ENCODE measurements around the gene CCDC77.

CCDC77 gene

DNA sequence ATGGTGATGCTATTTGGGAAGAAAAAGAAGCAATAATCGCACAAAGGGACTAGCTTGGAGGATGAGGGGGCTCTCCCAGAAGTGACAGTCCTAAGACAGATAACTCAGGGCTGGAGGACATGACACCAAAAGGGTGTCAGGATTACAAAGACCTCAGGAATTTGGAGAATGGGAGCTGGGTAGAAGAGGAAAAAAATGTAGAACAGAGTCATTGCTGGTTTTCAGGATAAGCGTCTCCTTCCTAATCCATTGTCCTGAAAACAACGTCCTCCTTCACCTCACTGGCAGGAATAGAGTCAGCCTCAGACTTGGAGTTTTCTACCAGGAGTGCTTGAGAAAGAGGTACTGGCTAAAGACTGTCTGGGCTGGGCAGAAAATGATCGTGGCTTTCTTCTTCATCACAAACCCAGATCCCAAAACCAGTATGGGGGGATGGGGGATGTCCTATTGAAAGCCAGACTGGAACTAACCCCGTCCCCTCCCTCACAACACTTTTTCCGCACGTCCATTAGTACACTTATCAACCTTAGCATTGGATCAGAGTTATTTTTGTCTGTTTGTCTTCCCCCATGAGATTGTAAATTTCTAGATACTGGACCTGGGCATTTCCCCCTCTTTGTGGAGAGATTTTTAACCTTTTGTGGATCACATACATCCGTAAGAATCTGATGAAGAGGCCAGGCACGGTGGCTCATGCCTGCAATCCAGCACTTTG lies 72.6 kb downstream of the CCDC77 start:
- no peak overlapping the region for H3K9ac ChIP-seq (ENCODE audit: low read length)
- no peaks in the 10 kb centered on the region for H3K79me2 ChIP-seq (ENCODE audit: low read length)
- H3K27ac ChIP-seq (ENCODE audit: low read length), result no peak overlapping the region
- H3K4me2 ChIP-seq (ENCODE audit: low read length), result no peak overlapping the region
- no peaks in the 10 kb centered on the region for H3K4me1 ChIP-seq (ENCODE audit: low read length)
- no peaks in the 10 kb centered on the region for H4K20me1 ChIP-seq (ENCODE audit: insufficient read depth, low read length)
- no peaks in the 10 kb centered on the region for H3K36me3 ChIP-seq (replicated peaks; ENCODE audit: low read depth, low read length)
- H2AFZ ChIP-seq (ENCODE audit: low read depth, low read length), result no peak overlapping the region
- no peaks in the 10 kb centered on the region for H3K9me3 ChIP-seq (ENCODE audit: insufficient read depth, low read length)
- no peak for TF ChIP-seq EZH2phosphoT487 (IDR thresholded peaks at IDR 0.05; ENCODE audit: low read depth)
- TF ChIP-seq, protein P1, sequence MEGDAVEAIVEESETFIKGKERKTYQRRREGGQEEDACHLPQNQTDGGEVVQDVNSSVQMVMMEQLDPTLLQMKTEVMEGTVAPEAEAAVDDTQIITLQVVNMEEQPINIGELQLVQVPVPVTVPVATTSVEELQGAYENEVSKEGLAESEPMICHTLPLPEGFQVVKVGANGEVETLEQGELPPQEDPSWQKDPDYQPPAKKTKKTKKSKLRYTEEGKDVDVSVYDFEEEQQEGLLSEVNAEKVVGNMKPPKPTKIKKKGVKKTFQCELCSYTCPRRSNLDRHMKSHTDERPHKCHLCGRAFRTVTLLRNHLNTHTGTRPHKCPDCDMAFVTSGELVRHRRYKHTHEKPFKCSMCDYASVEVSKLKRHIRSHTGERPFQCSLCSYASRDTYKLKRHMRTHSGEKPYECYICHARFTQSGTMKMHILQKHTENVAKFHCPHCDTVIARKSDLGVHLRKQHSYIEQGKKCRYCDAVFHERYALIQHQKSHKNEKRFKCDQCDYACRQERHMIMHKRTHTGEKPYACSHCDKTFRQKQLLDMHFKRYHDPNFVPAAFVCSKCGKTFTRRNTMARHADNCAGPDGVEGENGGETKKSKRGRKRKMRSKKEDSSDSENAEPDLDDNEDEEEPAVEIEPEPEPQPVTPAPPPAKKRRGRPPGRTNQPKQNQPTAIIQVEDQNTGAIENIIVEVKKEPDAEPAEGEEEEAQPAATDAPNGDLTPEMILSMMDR (IDR thresholded peaks at IDR 0.05; ENCODE audit: low read depth, low read length), result no peak
- 0 out of 2 replicates have a peak, but pooled peaks cover 2% of the 10 kb centered on the region for H3K27me3 ChIP-seq (ENCODE audit: low read depth, low read length)
- no peak overlapping the region for H3K4me3 ChIP-seq (ENCODE audit: low read length)

DNA sequence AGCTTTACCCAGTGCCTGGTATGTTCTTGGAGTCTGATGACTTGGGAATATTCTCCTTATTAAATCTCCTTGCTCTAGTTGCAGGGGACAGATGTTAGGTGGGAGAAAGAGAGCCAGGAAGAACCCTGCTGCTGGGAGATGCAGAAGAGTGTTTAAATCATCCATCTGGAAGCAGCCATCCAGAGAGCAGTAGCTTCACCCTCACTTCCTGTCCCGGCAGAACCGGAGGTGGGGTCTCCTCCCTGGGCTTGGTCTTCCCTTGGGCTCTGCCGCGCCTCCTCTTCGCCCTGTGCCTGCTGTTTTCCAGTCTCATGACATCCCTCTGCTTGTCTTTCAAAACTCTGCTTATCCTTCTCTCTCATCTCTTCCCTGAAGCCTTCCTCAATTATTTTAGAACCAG lies 73.8 kb downstream of the CCDC77 start:
- no peak overlapping the region for H3K27ac ChIP-seq (ENCODE audit: low read length)
- no peaks in the 10 kb centered on the region for H4K20me1 ChIP-seq (ENCODE audit: insufficient read depth, low read length)
- no peak for TF ChIP-seq EZH2phosphoT487 (IDR thresholded peaks at IDR 0.05; ENCODE audit: low read depth)
- TF ChIP-seq, protein P1 (IDR thresholded peaks at IDR 0.05; ENCODE audit: low read depth, low read length), result no peak
- H3K36me3 ChIP-seq (replicated peaks; ENCODE audit: low read depth, low read length), result no peaks in the 10 kb centered on the region
- no peak overlapping the region for H3K4me2 ChIP-seq (ENCODE audit: low read length)
- H3K27me3 ChIP-seq (ENCODE audit: low read depth, low read length), result 0 out of 2 replicates have a peak, but pooled peaks cover 2% of the 10 kb centered on the region
- no peaks in the 10 kb centered on the region for H3K4me1 ChIP-seq (ENCODE audit: low read length)
- no peaks in the 10 kb centered on the region for H3K9me3 ChIP-seq (ENCODE audit: insufficient read depth, low read length)
- no peak overlapping the region for H3K4me3 ChIP-seq (ENCODE audit: low read length)
- H2AFZ ChIP-seq (ENCODE audit: low read depth, low read length), result no peak overlapping the region
- no peaks in the 10 kb centered on the region for H3K79me2 ChIP-seq (ENCODE audit: low read length)
- no peak overlapping the region for H3K9ac ChIP-seq (ENCODE audit: low read length)

DNA sequence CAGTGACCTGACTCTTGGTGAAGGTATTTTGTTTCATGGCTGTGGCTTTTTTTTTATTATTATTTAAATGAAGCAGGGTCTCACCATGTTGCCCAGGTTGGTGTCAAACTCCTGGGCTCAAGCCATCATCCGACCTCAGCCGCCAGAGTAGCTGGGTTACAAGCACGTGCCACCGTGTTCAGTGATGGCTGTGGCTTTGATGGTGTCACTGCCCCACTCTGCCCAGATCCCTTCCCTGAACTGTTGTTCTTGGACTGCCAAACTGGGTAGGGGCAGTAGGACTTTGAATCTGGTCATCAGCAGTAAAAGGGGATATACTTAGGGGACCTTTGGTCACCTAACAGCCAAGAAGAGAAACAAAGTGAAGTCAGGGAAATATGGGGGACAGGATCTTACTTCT lies 77.7 kb downstream of the CCDC77 start:
- H3K9ac ChIP-seq (ENCODE audit: low read length), result no peak overlapping the region
- no peak for TF ChIP-seq EZH2phosphoT487 (IDR thresholded peaks at IDR 0.05; ENCODE audit: low read depth)
- TF ChIP-seq, protein P1 (IDR thresholded peaks at IDR 0.05; ENCODE audit: low read depth, low read length), result no peak
- H3K27ac ChIP-seq (ENCODE audit: low read length), result no peak overlapping the region
- no peaks in the 10 kb centered on the region for H3K9me3 ChIP-seq (ENCODE audit: insufficient read depth, low read length)
- H2AFZ ChIP-seq (ENCODE audit: low read depth, low read length), result no peak overlapping the region
- H3K4me3 ChIP-seq (ENCODE audit: low read length), result no peak overlapping the region
- H3K27me3 ChIP-seq (ENCODE audit: low read depth, low read length), result peaks cover 8% of the 10 kb centered on the region; the same call in 1 of the 2 replicates
- no peak overlapping the region for H3K4me2 ChIP-seq (ENCODE audit: low read length)
- H3K36me3 ChIP-seq (replicated peaks; ENCODE audit: low read depth, low read length), result no peaks in the 10 kb centered on the region
- H3K79me2 ChIP-seq (ENCODE audit: low read length), result no peaks in the 10 kb centered on the region
- H3K4me1 ChIP-seq (ENCODE audit: low read length), result peaks cover 7% of the 10 kb centered on the region
- H4K20me1 ChIP-seq (ENCODE audit: insufficient read depth, low read length), result no peaks in the 10 kb centered on the region

DNA sequence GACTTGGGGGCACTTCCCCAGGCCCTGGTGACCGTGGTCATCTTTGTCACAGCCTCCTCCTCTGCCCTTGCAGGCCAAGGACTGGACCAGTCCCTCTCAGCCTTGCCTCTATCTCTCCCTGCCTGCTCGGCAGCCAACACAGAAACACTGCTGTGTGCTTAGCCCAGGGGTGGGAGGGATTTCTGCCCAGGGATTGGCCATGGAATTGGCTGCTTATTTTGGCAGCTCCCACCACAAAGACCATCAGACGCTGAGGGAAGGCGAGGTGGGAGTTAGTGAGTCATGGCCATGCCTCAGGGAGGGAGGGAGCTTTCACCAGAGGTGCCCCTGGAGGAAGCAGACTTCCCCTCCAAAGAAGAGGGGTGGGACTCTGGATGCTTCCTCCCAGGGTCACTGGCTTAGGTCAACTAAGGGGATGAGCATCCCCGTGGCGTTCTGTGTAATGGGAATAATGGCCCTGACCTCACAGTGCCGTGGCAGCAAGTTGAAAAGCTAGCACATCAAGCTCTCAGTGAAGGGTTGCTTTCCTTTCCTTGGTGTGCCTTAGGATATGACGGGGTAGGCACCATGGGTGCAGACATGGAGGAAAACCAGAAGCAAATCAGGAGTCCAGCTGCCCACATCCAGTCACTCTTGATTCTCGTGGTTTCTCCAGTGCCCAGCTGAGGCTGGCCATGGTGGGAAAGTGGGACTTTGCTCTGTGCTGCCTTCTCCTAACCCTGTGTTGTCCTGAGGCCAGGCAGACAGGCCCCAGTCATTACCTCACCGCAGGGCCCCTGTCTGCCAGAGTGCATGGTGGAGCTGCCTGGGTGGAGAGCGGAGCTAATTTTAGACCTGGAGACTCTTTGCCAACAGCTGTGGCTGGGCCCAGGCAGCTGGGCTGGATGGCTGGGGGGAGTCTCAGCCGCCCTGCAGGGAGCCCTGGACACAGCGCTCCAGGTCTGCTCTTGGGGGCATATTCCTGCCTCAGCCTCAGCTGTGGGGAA lies 79.7 kb downstream of the CCDC77 start:
- Histone ChIP-seq H4K20me1 (ENCODE audit: insufficient read depth, low read length) (no peaks in the 10 kb centered on the region), H3K4me3 (ENCODE audit: low read length) (no peak overlapping the region), H3K79me2 (ENCODE audit: low read length) (no peaks in the 10 kb centered on the region), H3K36me3 (replicated peaks; ENCODE audit: low read depth, low read length) (no peaks in the 10 kb centered on the region), H3K27ac (ENCODE audit: low read length) (no peak overlapping the region), H3K27me3 (ENCODE audit: low read depth, low read length) (peaks cover 19% of the 10 kb centered on the region; the same call in 1 of the 2 replicates), H2AFZ (ENCODE audit: low read depth, low read length) (no peak overlapping the region), H3K9ac (ENCODE audit: low read length) (no peak overlapping the region), H3K9me3 (ENCODE audit: insufficient read depth, low read length) (no peaks in the 10 kb centered on the region), H3K4me1 (ENCODE audit: low read length) (peaks cover 10% of the 10 kb centered on the region), H3K4me2 (ENCODE audit: low read length) (no peak overlapping the region)
- TF ChIP-seq, protein P1 (IDR thresholded peaks at IDR 0.05; ENCODE audit: low read depth, low read length), result no peak

Measured in OCI-LY3 (cell line).